HepG2 (cell line): ENCODE data around the gene CAB39. TPM values are rescaled to one million over a fixed set of nuclear protein-coding genes. Genes with fewer than 3 reads are reported as not detected.

ENCODE experiments used
- HNRNPUL1 ChIP-seq: fragments of 200-400 bp; formaldehyde crosslinking; IDR thresholded peaks from 2 replicates; pipeline ENCODE4 v1.6.1; 2017; ENCODE audit warnings: low read depth, mild to moderate bottlenecking, low read length, moderate library complexity
- KLF12 ChIP-seq: sonication (generic); formaldehyde crosslinking; IDR thresholded peaks from 2 replicates; pipeline ENCODE4 v1.4.0; 2020; ENCODE audit warnings: missing genetic modification reagents, borderline replicate concordance
- KLF15 ChIP-seq: sonication (generic); formaldehyde crosslinking; IDR thresholded peaks from 2 replicates; pipeline ENCODE4 v1.8.1; 2023; ENCODE audit warnings: borderline replicate concordance, mild to moderate bottlenecking, inconsistent platforms, missing genetic modification reagents, mixed read lengths
- MIER2 ChIP-seq: IDR thresholded peaks from 2 replicates; pipeline ENCODE4 v1.6.1; 2016; ENCODE audit warnings: missing biosample characterization, missing genetic modification reagents
- NR1H2 ChIP-seq: sonication (generic); formaldehyde crosslinking; IDR thresholded peaks from 2 replicates; pipeline ENCODE4 v1.8.1; 2022; ENCODE audit warnings: low read depth, missing genetic modification reagents, borderline replicate concordance
- POGZ ChIP-seq: sonication (generic); formaldehyde crosslinking; IDR thresholded peaks from 2 replicates; pipeline ENCODE4 v1.4.0; 2020; ENCODE audit warnings: mild to moderate bottlenecking, missing genetic modification reagents
- RBAK ChIP-seq: sonication (generic); formaldehyde crosslinking; IDR thresholded peaks from 2 replicates; pipeline ENCODE4 v1.5.1; 2020; ENCODE audit warnings: mild to moderate bottlenecking, missing genetic modification reagents
- RNF219 ChIP-seq: sonication (generic); formaldehyde crosslinking; IDR thresholded peaks from 2 replicates; pipeline ENCODE4 v1.5.0; 2020; ENCODE audit warnings: mild to moderate bottlenecking, missing genetic modification reagents
- SOX13 ChIP-seq, 3 experiments: fragments of 450-650 bp in 1 of 3; sonication (generic) in 1 of 3; formaldehyde crosslinking in 1 of 3; IDR thresholded peaks in 2 of 3; conservative IDR thresholded peaks in 1 of 3; 2 replicates each; pipeline versions ENCODE4 v1.5.0 to v1.6.1; 2016 to 2020; ENCODE audit warnings: antibody characterized with exemption in 1 of 3, mild to moderate bottlenecking in 1 of 3, missing compliant biosample characterization in 1 of 3, missing genetic modification reagents in 1 of 3, moderate library complexity in 1 of 3
- TMF1 ChIP-seq: sonication (generic); formaldehyde crosslinking; IDR thresholded peaks from 2 replicates; pipeline ENCODE4 v1.8.1; 2022; ENCODE audit warnings: low read depth, missing genetic modification reagents
- ZFP36L1 ChIP-seq: sonication (generic); formaldehyde crosslinking; IDR thresholded peaks from 2 replicates; pipeline ENCODE4 v1.8.0; 2022; ENCODE audit warnings: mild to moderate bottlenecking, missing genetic modification reagents, moderate library complexity
- ZFP90 ChIP-seq: sonication (generic); formaldehyde crosslinking; IDR thresholded peaks from 2 replicates; pipeline ENCODE4 v1.8.0; 2022; ENCODE audit warnings: missing genetic modification reagents, mild to moderate bottlenecking, inconsistent platforms, borderline replicate concordance
- ZNF18 ChIP-seq: sonication (generic); formaldehyde crosslinking; IDR thresholded peaks from 2 replicates; pipeline ENCODE4 v1.8.0; 2022; ENCODE audit warnings: mild to moderate bottlenecking, missing genetic modification reagents; ENCODE audit not compliant: insufficient replicate concordance
- ZNF253 ChIP-seq: sonication (generic); formaldehyde crosslinking; IDR thresholded peaks from 2 replicates; pipeline ENCODE4 v1.8.0; 2022; ENCODE audit warnings: mild to moderate bottlenecking, missing genetic modification reagents, borderline replicate concordance
- ZNF441 ChIP-seq: sonication (generic); formaldehyde crosslinking; IDR thresholded peaks from 2 replicates; pipeline ENCODE4 v1.7.0; 2021; ENCODE audit warnings: missing genetic modification reagents, borderline replicate concordance
- ZNF564 ChIP-seq: sonication (generic); formaldehyde crosslinking; IDR thresholded peaks from 2 replicates; pipeline ENCODE4 v1.8.1; 2023; ENCODE audit warnings: mild to moderate bottlenecking, missing genetic modification reagents
- ZNF713 ChIP-seq: sonication (generic); formaldehyde crosslinking; IDR thresholded peaks from 2 replicates; pipeline ENCODE4 v1.4.0; 2020; ENCODE audit warnings: mild to moderate bottlenecking, missing genetic modification reagents
- ZNF724P ChIP-seq: sonication (generic); formaldehyde crosslinking; IDR thresholded peaks from 2 replicates; pipeline ENCODE4 v1.8.0; 2022; ENCODE audit warnings: missing genetic modification reagents, borderline replicate concordance
- ZNF781 ChIP-seq: sonication (generic); formaldehyde crosslinking; IDR thresholded peaks from 2 replicates; pipeline ENCODE4 v1.5.1; 2020; ENCODE audit warnings: borderline replicate concordance, mild to moderate bottlenecking, missing genetic modification reagents; ENCODE audit errors: not compliant biosample characterization
- polyA plus RNA-seq, 8 experiments: library from polyadenylated mRNA; depleted of rRNA in 3 of 8; stranded (reverse) in 7 of 8; unstranded in 1 of 8; fragments of >200 nt; fragmentation: Illumina TruSeq in 4 of 8; extraction: Trizol in 4 of 8; gene quantifications; 2 replicates each; pipeline versions ENCODE4 v1.2.1 to v1.2.3, GENCODE V29; 2011 to 2016; ENCODE audit warnings: low read depth in 4 of 8, missing spikeins in 1 of 8, mixed read lengths in 1 of 8; ENCODE audit not compliant: insufficient read depth in 1 of 8
- total RNA-seq, 5 experiments: library from RNA; depleted of rRNA; stranded (reverse); fragments of >200 nt; fragmentation: Illumina TruSeq; extraction: Trizol; gene quantifications; 2 replicates each; pipeline ENCODE4 v1.2.3, GENCODE V29; 2016; ENCODE audit warnings: low read depth in 1 of 5
- TF ChIP-seq, protein P1 (sequence below): sonication (generic); formaldehyde crosslinking; IDR thresholded peaks from 2 replicates; pipeline ENCODE4 v1.8.0; 2022; ENCODE audit warnings: low read depth, missing genetic modification reagents
- TF ChIP-seq, protein P2 (sequence below): sonication (generic); formaldehyde crosslinking; IDR thresholded peaks from 2 replicates; pipeline ENCODE4 v1.4.0; 2020; ENCODE audit warnings: mild to moderate bottlenecking, missing genetic modification reagents

The CAB39 gene
- total and polyA plus RNA-seq, 2 of the 13 experiments (the other 11 are each of a cell fraction or from before 2014, with no cell fraction given), result 19.3 to 45.3 TPM

- TF ChIP-seq ZNF724P (CRISPR knock-in tag), result no peak
- no peak for TF ChIP-seq ZNF18 (CRISPR knock-in tag)
- TF ChIP-seq ZFP36L1 (CRISPR knock-in tag), result no peak
- no peak for TF ChIP-seq ZNF253 (CRISPR knock-in tag)
- TF ChIP-seq, protein P1, sequence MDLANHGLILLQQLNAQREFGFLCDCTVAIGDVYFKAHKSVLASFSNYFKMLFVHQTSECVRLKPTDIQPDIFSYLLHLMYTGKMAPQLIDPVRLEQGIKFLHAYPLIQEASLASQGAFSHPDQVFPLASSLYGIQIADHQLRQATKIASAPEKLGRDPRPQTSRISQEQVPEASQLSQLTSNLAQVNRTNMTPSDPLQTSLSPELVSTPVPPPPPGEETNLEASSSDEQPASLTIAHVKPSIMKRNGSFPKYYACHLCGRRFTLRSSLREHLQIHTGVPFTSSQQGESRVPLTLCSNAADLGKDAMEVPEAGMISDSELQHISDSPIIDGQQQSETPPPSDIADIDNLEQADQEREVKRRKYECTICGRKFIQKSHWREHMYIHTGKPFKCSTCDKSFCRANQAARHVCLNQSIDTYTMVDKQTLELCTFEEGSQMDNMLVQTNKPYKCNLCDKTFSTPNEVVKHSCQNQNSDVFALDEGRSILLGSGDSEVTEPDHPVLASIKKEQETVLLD (CRISPR knock-in tag), result no peak
- no peak for TF ChIP-seq RBAK
- TF ChIP-seq ZFP90 (CRISPR knock-in tag), result no peak
- TF ChIP-seq ZNF713, result no peak
- TF ChIP-seq HNRNPUL1, result no peak
- no peak for TF ChIP-seq RNF219
- TF ChIP-seq KLF15 (CRISPR knock-in tag), result no peak
- TF ChIP-seq MIER2, result no peak
- no peak for TF ChIP-seq ZNF441 (CRISPR knock-in tag)
- TF ChIP-seq SOX13 (IDR thresholded peaks at IDR 0.05), result peak; percentile 43; the same call in 1 of the 2 replicates
- peak in 1 of 2 experiments; percentile 96; a peak in 2 of 4 replicates for TF ChIP-seq SOX13 (CRISPR knock-in tag; conservative IDR thresholded peaks at IDR 0.05 in 1 of 2, IDR thresholded peaks at IDR 0.05 in 1 of 2)
- no peak for TF ChIP-seq ZNF564 (CRISPR knock-in tag)
- TF ChIP-seq, protein P2, sequence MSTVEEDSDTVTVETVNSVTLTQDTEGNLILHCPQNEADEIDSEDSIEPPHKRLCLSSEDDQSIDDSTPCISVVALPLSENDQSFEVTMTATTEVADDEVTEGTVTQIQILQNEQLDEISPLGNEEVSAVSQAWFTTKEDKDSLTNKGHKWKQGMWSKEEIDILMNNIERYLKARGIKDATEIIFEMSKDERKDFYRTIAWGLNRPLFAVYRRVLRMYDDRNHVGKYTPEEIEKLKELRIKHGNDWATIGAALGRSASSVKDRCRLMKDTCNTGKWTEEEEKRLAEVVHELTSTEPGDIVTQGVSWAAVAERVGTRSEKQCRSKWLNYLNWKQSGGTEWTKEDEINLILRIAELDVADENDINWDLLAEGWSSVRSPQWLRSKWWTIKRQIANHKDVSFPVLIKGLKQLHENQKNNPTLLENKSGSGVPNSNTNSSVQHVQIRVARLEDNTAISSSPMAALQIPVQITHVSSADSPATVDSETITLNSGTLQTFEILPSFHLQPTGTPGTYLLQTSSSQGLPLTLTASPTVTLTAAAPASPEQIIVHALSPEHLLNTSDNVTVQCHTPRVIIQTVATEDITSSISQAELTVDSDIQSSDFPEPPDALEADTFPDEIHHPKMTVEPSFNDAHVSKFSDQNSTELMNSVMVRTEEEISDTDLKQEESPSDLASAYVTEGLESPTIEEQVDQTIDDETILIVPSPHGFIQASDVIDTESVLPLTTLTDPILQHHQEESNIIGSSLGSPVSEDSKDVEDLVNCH (CRISPR knock-in tag), result no peak
- no peak for TF ChIP-seq NR1H2
- no peak for TF ChIP-seq KLF12 (CRISPR knock-in tag)
- TF ChIP-seq ZNF781 (CRISPR knock-in tag), result no peak
- TF ChIP-seq TMF1 (CRISPR knock-in tag), result no peak
- peak; percentile 30; the same call in 1 of the 2 replicates for TF ChIP-seq POGZ (CRISPR knock-in tag)
These were observed 26.3 kb downstream of the CAB39 start (continued) for GRCh38 chr2:230738924-230739323.
